GM23338 (cell line): ENCODE data around the gene MAPT. TPM values are rescaled to one million over a fixed set of nuclear protein-coding genes. Genes with fewer than 3 reads are reported as not detected.

ENCODE experiments used
- ATAC-seq: fragments of 200-7000 bp; cut with Tn5 transposase; 3 replicates; pipeline ENCODE4 v1.9.1; 2020
- DNase-seq: peaks from one replicate; pipeline ENCODE4 v3.0.0-alpha.2; 2015; ENCODE audit warnings: low spot score
- H2AFZ ChIP-seq: fragments of 200-600 bp; sonication (generic); 2 replicates; pipeline ENCODE4 v1.8.0; 2016; ENCODE audit warnings: antibody characterized with exemption, mild to moderate bottlenecking, moderate library complexity
- H3F3A ChIP-seq: fragments of 200-600 bp; sonication (generic); replicated peaks from 2 replicates; pipeline ENCODE4 v1.8.0; 2017; ENCODE audit warnings: antibody characterized with exemption, mixed run types, low read depth
- H3K27ac ChIP-seq: fragments of 200-600 bp; sonication (generic); 2 replicates; pipeline ENCODE4 v1.6.1; 2016; ENCODE audit warnings: low read depth
- H3K27me3 ChIP-seq: fragments of 200-600 bp; sonication (generic); 2 replicates; pipeline ENCODE4 v1.8.0; 2016; ENCODE audit warnings: mild to moderate bottlenecking, mixed run types, moderate library complexity; ENCODE audit not compliant: insufficient read depth
- H3K36me3 ChIP-seq: fragments of 200-600 bp; sonication (generic); 2 replicates; pipeline ENCODE4 v1.8.0; 2016; ENCODE audit warnings: mild to moderate bottlenecking; ENCODE audit not compliant: insufficient read depth
- H3K4me1 ChIP-seq: fragments of 200-600 bp; sonication (generic); 2 replicates; pipeline ENCODE4 v1.8.0; 2016; ENCODE audit warnings: mild to moderate bottlenecking, moderate library complexity; ENCODE audit not compliant: insufficient read depth
- H3K4me2 ChIP-seq: fragments of 200-600 bp; sonication (generic); 2 replicates; pipeline ENCODE4 v1.7.1; 2017; ENCODE audit warnings: mixed run types
- H3K4me3 ChIP-seq: fragments of 200-600 bp; sonication (generic); 2 replicates; pipeline ENCODE4 v1.6.1; 2016; ENCODE audit warnings: mixed run types
- H3K79me2 ChIP-seq: fragments of 200-600 bp; sonication (generic); replicated peaks from 2 replicates; pipeline ENCODE4 v1.8.0; 2017; ENCODE audit warnings: mild to moderate bottlenecking; ENCODE audit not compliant: insufficient read depth
- H3K9me2 ChIP-seq: fragments of 200-600 bp; sonication (generic); 2 replicates; pipeline ENCODE4 v1.8.0; 2017; ENCODE audit not compliant: insufficient read depth
- H4K20me1 ChIP-seq: fragments of 200-600 bp; sonication (generic); replicated peaks from 2 replicates; pipeline ENCODE4 v1.8.0; 2017; ENCODE audit warnings: mild to moderate bottlenecking; ENCODE audit not compliant: insufficient read depth
- H3K27ac Mint-ChIP-seq: 2 replicates; pipeline ENCODE4 v1.8.0; 2020; ENCODE audit warnings: inconsistent platforms, mild to moderate bottlenecking, moderate library complexity, mixed read lengths
- H3K27me3 Mint-ChIP-seq: 3 replicates; pipeline ENCODE4 v1.8.0; 2022; ENCODE audit warnings: low read depth, mild to moderate bottlenecking, moderate library complexity, mixed read lengths, inconsistent platforms; ENCODE audit not compliant: insufficient read depth, poor library complexity
- H3K36me3 Mint-ChIP-seq: 3 replicates; pipeline ENCODE4 v1.8.0; 2021; ENCODE audit warnings: low read depth, mild to moderate bottlenecking, inconsistent platforms, moderate library complexity, mixed read lengths
- H3K4me1 Mint-ChIP-seq: 3 replicates; pipeline ENCODE4 v1.8.0; 2020; ENCODE audit warnings: mild to moderate bottlenecking, inconsistent platforms, mixed read lengths
- H3K4me3 Mint-ChIP-seq: 3 replicates; pipeline ENCODE4 v1.8.0; 2021; ENCODE audit warnings: moderate library complexity, mild to moderate bottlenecking, inconsistent platforms, mixed read lengths
- H3K9me3 Mint-ChIP-seq: 3 replicates; pipeline ENCODE4 v1.8.0; 2020; ENCODE audit warnings: moderate library complexity, mild to moderate bottlenecking, inconsistent platforms, mixed read lengths
- EZH2phosphoT487 ChIP-seq: fragments of 200-600 bp; sonication (generic); IDR thresholded peaks from one replicate; pipeline ENCODE4 v1.8.1; 2018; ENCODE audit warnings: antibody characterized with exemption; ENCODE audit not compliant: unreplicated experiment
- POLR2AphosphoS5 ChIP-seq: IDR thresholded peaks from 2 replicates; pipeline ENCODE4 v1.6.1; 2016; ENCODE audit warnings: antibody characterized with exemption, low read depth
- ZNF114 ChIP-seq: fragments of 250-450 bp; sonication (Bioruptor Pico); IDR thresholded peaks from 2 replicates; pipeline ENCODE4 v1.5.0; 2020; ENCODE audit warnings: mild to moderate bottlenecking, moderate library complexity
- ZNF331 ChIP-seq: fragments of 250-450 bp; sonication (Bioruptor Pico); IDR thresholded peaks from 2 replicates; pipeline ENCODE4 v1.5.0; 2020; ENCODE audit warnings: low read depth, mild to moderate bottlenecking, moderate library complexity
- ZNF462 ChIP-seq: fragments of 250-450 bp; sonication (Bioruptor Pico); IDR thresholded peaks from 2 replicates; pipeline ENCODE4 v1.5.0; 2020; ENCODE audit warnings: mild to moderate bottlenecking, moderate library complexity
- polyA plus RNA-seq: library from polyadenylated mRNA; unstranded; fragments of >200 nt; fragmentation: Nextera tagmentation; extraction: Ambion mirVana; gene quantifications from 2 replicates; pipeline ENCODE4 v1.2.1, GENCODE V29; 2016
- total RNA-seq: library from RNA; depleted of rRNA; stranded (reverse); fragments of >200 nt; shearing (Covaris generic); gene quantifications from 2 replicates; pipeline ENCODE4 v1.2.3, GENCODE V29; 2014

Gene MAPT
- total and polyA plus RNA-seq, 2 experiments from 2014 or later, result 1.1 to 2.1 TPM

GRCh38 chr17:45904866-45905265 is 10.5 kb downstream of the MAPT start:
- Histone ChIP-seq H3F3A (no peaks in the 10 kb centered on the region), H4K20me1 (no peaks in the 10 kb centered on the region), H3K79me2 (no peaks in the 10 kb centered on the region), H2AFZ (no peak overlapping the region), H3K27me3 (peaks cover 14% of the 10 kb centered on the region), H3K36me3 (no peaks in the 10 kb centered on the region), H3K4me1 (peaks cover 30% of the 10 kb centered on the region), H3K4me2 (no peak overlapping the region), H3K9me2 (no peaks in the 10 kb centered on the region), H3K27ac (no peak overlapping the region), H3K4me3 (no peak overlapping the region)
- Mint-ChIP-seq H3K4me3 (no peak overlapping the region), H3K9me3 (no peaks in the 10 kb centered on the region), H3K27ac (no peak overlapping the region), H3K36me3 (no peaks in the 10 kb centered on the region), H3K4me1 (peaks cover 27% of the 10 kb centered on the region), H3K27me3 (peaks cover 13% of the 10 kb centered on the region)
- no peak for TF ChIP-seq ZNF114 (CRISPR knock-in tag)
- TF ChIP-seq ZNF331 (CRISPR knock-in tag), result no peak
- no peak for TF ChIP-seq EZH2phosphoT487
- no peak for TF ChIP-seq POLR2AphosphoS5
- DNase-seq (peak; percentile 29), ATAC-seq (peak; percentile 20)

GRCh38 chr17:45905814-45906213 is 11.5 kb downstream of the MAPT start:
- Histone ChIP-seq H3K4me1 (peaks cover 30% of the 10 kb centered on the region), H3K79me2 (no peaks in the 10 kb centered on the region), H3F3A (no peaks in the 10 kb centered on the region), H3K4me3 (no peak overlapping the region), H3K27ac (no peak overlapping the region), H3K36me3 (no peaks in the 10 kb centered on the region), H2AFZ (no peak overlapping the region), H4K20me1 (no peaks in the 10 kb centered on the region), H3K27me3 (peaks cover 5% of the 10 kb centered on the region; the same call in 1 of the 2 replicates), H3K4me2 (peak overlapping the region; percentile 31; the same call in 1 of the 2 replicates), H3K9me2 (no peaks in the 10 kb centered on the region)
- no peak for DNase-seq
- TF ChIP-seq ZNF462 (CRISPR knock-in tag) (no peak), POLR2AphosphoS5 (no peak), ZNF331 (CRISPR knock-in tag) (no peak)
- peaks cover 11% of the 10 kb centered on the region for H3K27me3 Mint-ChIP-seq
- H3K4me1 Mint-ChIP-seq, result peaks cover 27% of the 10 kb centered on the region
- H3K9me3 Mint-ChIP-seq, result no peaks in the 10 kb centered on the region
- no peaks in the 10 kb centered on the region for H3K36me3 Mint-ChIP-seq
- ATAC-seq, result peak; percentile 55
- H3K27ac Mint-ChIP-seq, result no peak overlapping the region
- H3K4me3 Mint-ChIP-seq, result no peak overlapping the region
